Nephron progenitor cell (in vitro differentiated cells): ENCODE data around the gene TIMM50.

Experiments used
- DNase-seq: peaks from one replicate; pipeline ENCODE4 v3.0.0; 2021
- H3K27ac Mint-ChIP-seq: 2 replicates; pipeline ENCODE4 v1.8.0; 2021; ENCODE audit warnings: mild to moderate bottlenecking, moderate library complexity, mixed read lengths
- H3K27me3 Mint-ChIP-seq: 2 replicates; pipeline ENCODE4 v1.8.0; 2021; ENCODE audit warnings: mild to moderate bottlenecking, low read depth, mixed read lengths; ENCODE audit not compliant: poor library complexity
- H3K36me3 Mint-ChIP-seq: 2 replicates; pipeline ENCODE4 v1.8.0; 2021; ENCODE audit warnings: low read depth, mixed read lengths
- H3K4me1 Mint-ChIP-seq: 2 replicates; pipeline ENCODE4 v1.8.0; 2021; ENCODE audit warnings: mixed read lengths
- H3K4me3 Mint-ChIP-seq: 2 replicates; pipeline ENCODE4 v1.8.0; 2021; ENCODE audit warnings: mild to moderate bottlenecking, moderate library complexity, mixed read lengths
- H3K9me3 Mint-ChIP-seq: 2 replicates; pipeline ENCODE4 v1.8.0; 2021; ENCODE audit warnings: mild to moderate bottlenecking, moderate library complexity, mixed read lengths
- CTCF ChIP-seq: fragments of 200-600 bp; sonication (generic); IDR thresholded peaks from 2 replicates; pipeline ENCODE4 v1.5.0; 2021; ENCODE audit warnings: antibody characterized with exemption

TIMM50 gene

GRCh38 chr19:39436350-39436716 is 44.3 kb upstream of the TIMM50 start:
- peaks cover 51% of the 10 kb centered on the region for H3K4me1 Mint-ChIP-seq
- DNase-seq, result no peak
- no peak for TF ChIP-seq CTCF
- no peaks in the 10 kb centered on the region for H3K9me3 Mint-ChIP-seq
- peak overlapping the region; percentile 97 for H3K27ac Mint-ChIP-seq
- peaks cover 32% of the 10 kb centered on the region for H3K36me3 Mint-ChIP-seq
- peak overlapping the region; percentile 99 for H3K4me3 Mint-ChIP-seq
- H3K27me3 Mint-ChIP-seq, result peaks cover 13% of the 10 kb centered on the region

DNA sequence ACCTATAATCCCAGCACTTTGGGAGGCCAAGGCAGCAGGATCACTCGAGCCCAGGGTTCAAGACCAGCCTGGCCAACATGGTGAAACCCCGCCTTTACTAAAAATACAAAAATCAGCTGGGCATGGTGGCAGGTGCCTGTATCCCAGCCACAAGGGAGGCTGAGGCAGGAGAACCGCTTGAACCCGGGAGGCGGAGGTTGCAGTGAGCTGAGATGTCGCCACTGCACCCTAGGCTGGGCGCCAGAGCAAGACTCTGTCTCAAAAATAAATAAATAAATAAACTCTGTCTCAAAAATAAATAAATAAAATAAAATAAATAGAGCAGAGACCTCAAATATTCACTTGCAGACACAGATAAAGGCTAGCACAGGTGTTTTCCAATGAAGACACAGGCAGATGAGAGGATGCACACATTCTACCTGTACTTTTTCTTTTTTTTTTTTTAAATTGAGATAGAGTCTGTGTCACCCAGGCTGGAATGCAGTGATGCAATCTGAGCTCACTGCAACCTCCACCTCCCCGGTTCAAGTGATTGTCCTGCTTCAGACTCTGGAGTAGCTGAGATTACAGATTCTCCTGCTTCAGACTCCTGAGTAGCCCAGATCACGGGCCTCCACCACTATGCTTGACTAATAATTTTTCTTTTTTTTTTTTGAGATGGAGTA is 42.2 kb upstream of the TIMM50 start:
- Mint-ChIP-seq H3K27ac (no peak overlapping the region), H3K4me3 (no peak overlapping the region), H3K27me3 (peaks cover 11% of the 10 kb centered on the region), H3K9me3 (no peaks in the 10 kb centered on the region), H3K4me1 (peaks cover 51% of the 10 kb centered on the region), H3K36me3 (peaks cover 20% of the 10 kb centered on the region)
- TF ChIP-seq CTCF, result no peak
- no peak for DNase-seq

DNA sequence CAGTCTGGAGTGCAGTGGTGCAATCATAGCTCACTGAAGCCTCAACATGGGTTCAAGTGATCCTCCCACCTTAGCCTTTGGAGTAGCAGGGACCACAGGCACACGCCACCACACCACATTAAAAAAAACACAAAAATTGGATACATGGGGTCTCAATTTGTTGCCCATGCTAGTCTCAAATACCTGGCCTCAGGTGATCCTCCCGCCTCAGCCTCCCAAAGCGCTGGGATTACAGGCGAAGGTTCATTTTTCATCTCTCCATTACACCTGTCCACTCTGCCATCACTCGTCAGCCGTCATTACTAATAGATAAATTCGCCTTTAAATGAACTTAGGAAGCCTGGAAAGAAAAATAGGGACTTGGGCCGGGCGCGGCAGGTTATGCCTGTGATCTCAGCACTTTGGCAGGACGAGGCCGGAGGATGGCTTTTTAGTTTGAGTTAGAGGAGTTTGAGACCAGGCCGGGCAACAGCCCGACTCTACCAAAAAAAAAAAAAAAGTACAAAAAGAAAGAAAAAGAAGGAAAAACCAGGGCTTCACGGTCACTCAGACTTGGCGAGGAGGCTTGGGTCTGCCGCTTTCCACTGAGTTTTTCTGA is 35.9 kb upstream of the TIMM50 start:
- no peak for TF ChIP-seq CTCF
- Mint-ChIP-seq H3K27ac (peak overlapping the region; percentile 99), H3K4me1 (peaks cover 49% of the 10 kb centered on the region), H3K4me3 (peak overlapping the region; percentile 95), H3K27me3 (peaks cover 5% of the 10 kb centered on the region), H3K9me3 (no peaks in the 10 kb centered on the region), H3K36me3 (peaks cover 28% of the 10 kb centered on the region)
- no peak for DNase-seq

DNA sequence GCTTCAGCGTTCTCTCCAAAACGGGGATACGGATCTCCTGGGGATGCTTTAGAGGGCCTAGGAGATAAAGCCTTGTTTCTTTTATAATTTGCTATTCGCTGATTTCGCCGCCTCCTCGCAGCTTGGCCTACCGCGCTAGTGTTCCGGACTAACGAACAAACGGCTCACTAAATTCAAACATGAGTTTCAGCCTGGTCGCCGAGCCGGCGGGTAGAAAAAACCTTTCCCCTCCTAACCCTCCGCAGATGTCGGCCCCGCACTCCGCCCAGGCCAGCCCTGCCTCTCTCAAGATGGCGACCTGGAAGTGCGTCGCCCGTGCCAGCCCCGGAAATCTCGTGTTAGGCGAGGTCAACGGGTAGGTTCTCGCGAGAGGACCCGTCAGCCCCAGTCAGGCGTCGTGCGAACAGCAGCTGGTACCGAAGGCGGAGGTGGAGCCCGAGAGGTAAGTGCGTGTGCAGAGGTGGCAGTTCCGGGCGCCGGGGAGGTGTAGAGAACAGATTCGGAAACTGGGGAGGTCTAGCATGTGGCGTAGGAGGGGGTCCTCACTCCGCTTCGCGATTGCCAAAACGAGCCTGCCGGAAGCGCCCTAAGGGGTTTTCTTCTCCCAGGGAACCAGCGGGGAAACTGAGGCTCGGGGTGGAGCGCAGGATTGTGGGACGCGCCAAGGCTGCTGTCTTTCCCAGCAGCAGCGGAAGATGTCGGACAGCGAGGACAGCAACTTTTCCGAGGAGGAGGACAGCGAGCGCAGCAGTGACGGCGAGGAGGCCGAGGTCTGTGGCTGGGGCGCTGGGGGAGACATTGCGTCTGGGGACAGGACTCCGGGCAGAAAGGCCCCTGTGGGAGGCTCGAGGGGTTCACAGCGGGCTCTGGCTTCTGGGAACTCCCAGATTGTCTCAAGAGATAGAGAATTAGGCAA is 35.2 kb upstream of the TIMM50 start, which contains the start of gene SUPT5H:
TSS of gene SUPT5H (plus strand) at position 387 of the 916 bp plus-strand sequence. CDS start at position 696, 309 bp downstream.
- H3K4me3 Mint-ChIP-seq, result peak within 1 kb of the TSS; percentile 95
- TF ChIP-seq CTCF, result no peak

DNA sequence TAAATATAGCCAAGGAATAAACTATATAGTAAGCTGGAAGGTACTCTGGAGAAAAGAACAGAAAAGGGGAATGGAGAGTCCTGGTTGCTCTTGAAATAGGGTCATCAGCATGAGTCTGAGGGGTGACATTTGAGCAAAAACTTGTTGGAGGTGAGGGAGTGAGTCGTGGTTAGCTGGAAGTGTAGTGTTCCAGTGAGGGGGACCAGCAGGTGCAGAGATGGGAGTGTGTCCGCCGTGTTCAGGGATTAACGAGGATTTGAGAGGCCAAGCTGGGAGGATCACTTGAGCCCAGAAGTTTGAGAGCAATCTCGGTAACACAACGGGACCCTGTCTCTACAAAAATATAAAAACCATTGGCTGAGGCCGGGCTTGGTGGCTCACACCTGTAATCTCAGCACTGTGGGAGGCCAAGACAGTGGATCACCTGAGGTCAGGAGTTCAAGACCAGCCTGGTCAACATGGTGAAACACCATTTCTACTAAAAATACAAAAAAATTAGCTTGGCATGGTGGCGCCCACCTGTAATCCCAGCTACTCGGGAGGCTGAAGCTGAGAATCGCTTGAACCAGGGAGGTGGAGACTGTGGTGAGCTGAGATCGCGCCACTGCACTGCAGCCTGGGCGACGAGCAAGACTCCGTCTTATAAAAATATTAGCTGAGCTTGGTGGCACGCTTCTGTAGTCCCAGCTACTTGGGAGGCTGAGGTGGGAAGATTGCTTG is 34.1 kb upstream of the TIMM50 start:
- Mint-ChIP-seq H3K27ac (no peak overlapping the region), H3K27me3 (no peaks in the 10 kb centered on the region), H3K36me3 (peaks cover 34% of the 10 kb centered on the region), H3K9me3 (no peaks in the 10 kb centered on the region), H3K4me1 (peaks cover 49% of the 10 kb centered on the region), H3K4me3 (peak overlapping the region; percentile 95)
- TF ChIP-seq CTCF, result no peak
- DNase-seq, result no peak

More for the DNA sequence above, 35.2 kb upstream of the TIMM50 start, which contains the start of gene SUPT5H:
- Mint-ChIP-seq H3K27ac (peak within 1 kb of the TSS; percentile 99), H3K27me3 (peaks cover 5% of the 10 kb centered on the region), H3K36me3 (peaks cover 29% of the 10 kb centered on the region), H3K4me1 (peaks cover 46% of the 10 kb centered on the region), H3K9me3 (no peaks in the 10 kb centered on the region)
- DNase-seq, result peak; percentile 93
